HEK293T (cell line): Measurements from ENCODE around the gene TBC1D22A.

Experiments used
- CTCF ChIA-PET: fragments of 350-600 bp; formaldehyde crosslinking; extraction: SDS; loops from one replicate; lab custom pipeline; 2021; ENCODE audit warnings: antibody characterized with exemption, inconsistent platforms; lab: Yijun Ruan, JAX
- POLR2A ChIA-PET: fragments of 350-600 bp; formaldehyde crosslinking; extraction: SDS; loops from one replicate; lab custom pipeline; 2020; ENCODE audit warnings: antibody characterized with exemption, inconsistent platforms; lab: Yijun Ruan, JAX
- DNase-seq: peaks from one replicate; pipeline ENCODE4 v3.0.0; 2012; ENCODE audit warnings: mixed read lengths; ENCODE audit errors: extremely low spot score
- ARNT ChIP-seq: fragments of 450-650 bp; IDR thresholded peaks from 2 replicates; pipeline ENCODE4 v1.6.1; 2017; ENCODE audit warnings: mild to moderate bottlenecking
- BHLHE40 ChIP-seq: fragments of 450-650 bp; IDR thresholded peaks from 2 replicates; pipeline ENCODE4 v1.6.1; 2016; ENCODE audit warnings: mild to moderate bottlenecking, moderate library complexity, borderline replicate concordance
- CTBP1 ChIP-seq: fragments of 450-650 bp; IDR thresholded peaks from 2 replicates; pipeline ENCODE4 v1.6.1; 2016; ENCODE audit warnings: borderline replicate concordance
- ELF4 ChIP-seq: fragments of 450-650 bp; IDR thresholded peaks from 2 replicates; pipeline ENCODE4 v1.6.1; 2017; ENCODE audit warnings: antibody characterized with exemption
- FOXA1 ChIP-seq: fragments of 450-650 bp; IDR thresholded peaks from 2 replicates; pipeline ENCODE4 v1.6.1; 2016; ENCODE audit warnings: mild to moderate bottlenecking
- FOXK2 ChIP-seq: fragments of 450-650 bp; IDR thresholded peaks from 2 replicates; pipeline ENCODE4 v1.6.1; 2016; ENCODE audit warnings: mild to moderate bottlenecking
- FOXM1 ChIP-seq: fragments of 450-650 bp; IDR thresholded peaks from 2 replicates; pipeline ENCODE4 v1.6.1; 2017; ENCODE audit warnings: mild to moderate bottlenecking, borderline replicate concordance
- HDGF ChIP-seq: fragments of 450-650 bp; IDR thresholded peaks from 2 replicates; pipeline ENCODE4 v1.6.1; 2017; ENCODE audit warnings: antibody characterized with exemption, borderline replicate concordance
- L3MBTL2 ChIP-seq: fragments of 450-650 bp; conservative IDR thresholded peaks from 2 replicates; pipeline ENCODE4 v1.6.1; 2016; ENCODE audit warnings: mild to moderate bottlenecking
- LEF1 ChIP-seq: fragments of 450-650 bp; IDR thresholded peaks from 2 replicates; pipeline ENCODE4 v1.6.1; 2017; ENCODE audit warnings: mild to moderate bottlenecking, borderline replicate concordance
- NFRKB ChIP-seq: fragments of 450-650 bp; IDR thresholded peaks from 2 replicates; pipeline ENCODE4 v1.6.1; 2016; ENCODE audit warnings: mild to moderate bottlenecking, moderate library complexity
- SP1 ChIP-seq: fragments of 450-650 bp; IDR thresholded peaks from 2 replicates; pipeline ENCODE4 v1.6.1; 2017
- SUZ12 ChIP-seq: fragments of 450-650 bp; IDR thresholded peaks from 2 replicates; pipeline ENCODE4 v1.6.1; 2016; ENCODE audit warnings: mild to moderate bottlenecking
- TARDBP ChIP-seq: fragments of 450-650 bp; IDR thresholded peaks from 2 replicates; pipeline ENCODE4 v1.6.1; 2016
- ZNF384 ChIP-seq: fragments of 450-650 bp; IDR thresholded peaks from 2 replicates; pipeline ENCODE4 v1.6.1; 2016
- TF ChIP-seq, protein P1 (sequence below): fragments of 450-650 bp; IDR thresholded peaks from 2 replicates; pipeline ENCODE4 v1.6.1; 2016

The TBC1D22A gene

DNA sequence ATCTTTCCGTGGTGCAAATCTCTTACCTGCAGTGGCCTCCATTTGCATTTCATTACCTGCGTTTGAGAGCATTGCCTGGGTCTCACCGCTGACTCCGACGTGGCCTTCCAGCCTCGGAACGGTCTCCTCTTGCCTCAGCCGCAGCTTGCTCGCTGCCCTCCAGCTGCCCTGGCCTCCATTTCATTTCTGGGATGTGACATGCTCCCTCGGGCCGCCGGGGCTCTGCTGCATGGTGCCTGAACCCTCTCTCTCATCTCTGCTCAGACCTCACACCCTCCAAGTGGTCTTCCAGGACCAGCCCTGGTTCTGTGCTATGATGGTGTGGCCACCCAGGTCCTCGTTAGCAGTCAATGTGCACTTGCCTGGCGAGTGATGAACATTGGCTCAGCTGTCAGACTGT is 229.2 kb downstream of the TBC1D22A start:
- TF ChIP-seq LEF1 = no peak
- no peak for TF ChIP-seq BHLHE40
- no peak for TF ChIP-seq TARDBP
- TF ChIP-seq CTBP1 = no peak
- no peak for TF ChIP-seq FOXM1
- no peak for TF ChIP-seq FOXA1
- POLR2A ChIA-PET = no interaction called here
- CTCF ChIA-PET = interaction anchor here (0.6 kb wide), 1 partner anchor 24 kb away, joined by 3 read pairs; no protein-coding TSS in a partner anchor
- DNase-seq = no peak

DNA sequence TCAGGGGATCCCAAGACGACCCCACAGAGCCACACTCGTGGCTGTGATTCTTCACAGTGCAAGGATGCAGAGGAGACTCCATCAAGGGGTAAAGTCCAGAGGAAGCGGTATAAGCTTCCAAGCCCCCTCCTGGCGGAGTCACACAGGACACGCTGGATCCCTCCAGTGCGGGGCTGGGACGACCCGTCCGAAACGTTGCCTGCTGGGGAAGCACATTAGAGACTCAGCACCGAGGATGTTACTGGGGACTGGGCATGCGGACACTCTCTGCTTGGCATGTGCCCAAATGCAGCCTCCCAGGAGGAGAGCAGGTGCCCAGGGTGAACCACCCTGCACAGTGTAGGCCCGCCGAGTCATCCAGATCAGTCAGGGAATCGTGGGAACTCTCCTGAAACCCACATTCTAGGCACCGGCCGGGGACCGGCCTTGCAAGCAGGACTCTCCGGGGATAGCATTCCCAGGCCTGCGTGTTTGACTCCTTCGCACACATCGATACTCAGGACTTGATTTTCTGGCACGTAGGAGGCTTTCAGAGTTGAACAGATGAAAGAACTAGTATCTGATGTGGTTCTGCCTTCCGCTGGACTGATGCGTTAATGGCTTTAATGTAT is 229.8 kb downstream of the TBC1D22A start:
- ChIA-PET CTCF (interaction anchor here (0.6 kb wide), 1 partner anchor 24 kb away, joined by 3 read pairs; no protein-coding TSS in a partner anchor), POLR2A (no interaction called here)
- TF ChIP-seq L3MBTL2 (no peak), HDGF (no peak), LEF1 (no peak), NFRKB (no peak), TARDBP (no peak)

DNA sequence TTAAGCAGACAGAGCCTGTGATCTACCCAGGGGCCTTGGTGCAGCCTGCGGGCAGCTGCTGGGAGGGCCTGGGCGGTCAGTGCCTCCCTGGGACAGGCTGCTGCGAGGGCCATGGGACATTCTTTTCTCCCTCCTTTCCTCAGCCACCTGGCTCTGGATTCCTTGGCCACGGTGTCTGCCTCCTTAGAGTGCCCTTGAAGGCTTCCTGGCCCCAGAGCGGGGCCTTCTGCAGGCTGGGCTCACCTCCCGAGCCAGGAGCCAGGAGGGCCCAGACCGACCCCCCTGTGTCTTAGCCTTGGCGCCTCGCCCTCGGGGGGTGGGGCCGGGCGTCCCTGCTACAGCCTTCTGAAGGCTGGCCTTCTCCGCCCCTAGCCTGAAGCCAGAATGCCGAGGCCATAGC is 231.2 kb downstream of the TBC1D22A start:
- CTCF ChIA-PET = no interaction called here
- POLR2A ChIA-PET = no interaction called here
- no peak for DNase-seq
- TF ChIP-seq BHLHE40 = no peak
- TF ChIP-seq ARNT = no peak
- TF ChIP-seq LEF1 = no peak
- no peak for TF ChIP-seq FOXM1
- no peak for TF ChIP-seq NFRKB
- TF ChIP-seq HDGF = no peak
- no peak for TF ChIP-seq SP1
- no peak for TF ChIP-seq ZNF384
- TF ChIP-seq ELF4 = no peak
- no peak for TF ChIP-seq FOXK2
- TF ChIP-seq, protein P1, sequence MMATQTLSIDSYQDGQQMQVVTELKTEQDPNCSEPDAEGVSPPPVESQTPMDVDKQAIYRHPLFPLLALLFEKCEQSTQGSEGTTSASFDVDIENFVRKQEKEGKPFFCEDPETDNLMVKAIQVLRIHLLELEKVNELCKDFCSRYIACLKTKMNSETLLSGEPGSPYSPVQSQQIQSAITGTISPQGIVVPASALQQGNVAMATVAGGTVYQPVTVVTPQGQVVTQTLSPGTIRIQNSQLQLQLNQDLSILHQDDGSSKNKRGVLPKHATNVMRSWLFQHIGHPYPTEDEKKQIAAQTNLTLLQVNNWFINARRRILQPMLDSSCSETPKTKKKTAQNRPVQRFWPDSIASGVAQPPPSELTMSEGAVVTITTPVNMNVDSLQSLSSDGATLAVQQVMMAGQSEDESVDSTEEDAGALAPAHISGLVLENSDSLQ = no peak
- TF ChIP-seq FOXA1 = no peak
- TF ChIP-seq TARDBP = no peak
- no peak for TF ChIP-seq SUZ12
- TF ChIP-seq CTBP1 = no peak

More for the DNA sequence above, 229.8 kb downstream of the TBC1D22A start:
- DNase-seq = no peak

DNA sequence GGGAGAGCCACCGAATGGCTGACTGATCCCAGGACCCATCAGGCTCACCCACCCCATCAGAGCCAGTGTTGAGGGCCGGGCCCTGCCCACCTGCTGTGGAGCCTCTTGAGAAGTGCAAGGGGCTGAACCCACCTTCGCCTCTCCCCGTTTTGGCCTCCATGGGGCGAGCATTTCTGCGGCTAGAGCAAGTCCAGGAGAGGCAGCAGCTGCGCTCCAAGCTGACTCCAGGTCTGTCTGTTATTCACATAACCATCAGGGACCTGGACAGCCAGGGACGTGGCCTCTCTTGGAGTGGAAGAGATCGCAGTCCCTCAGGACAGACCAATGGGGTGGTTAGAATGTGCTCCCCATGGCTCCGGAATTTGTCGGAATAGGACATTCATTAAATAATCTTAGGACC is 231.8 kb downstream of the TBC1D22A start:
- POLR2A ChIA-PET = no interaction called here
- TF ChIP-seq FOXK2 (no peak), CTBP1 (no peak), BHLHE40 (no peak), L3MBTL2 (no peak), ZNF384 (no peak)
- DNase-seq = no peak
- CTCF ChIA-PET = no interaction called here

DNA sequence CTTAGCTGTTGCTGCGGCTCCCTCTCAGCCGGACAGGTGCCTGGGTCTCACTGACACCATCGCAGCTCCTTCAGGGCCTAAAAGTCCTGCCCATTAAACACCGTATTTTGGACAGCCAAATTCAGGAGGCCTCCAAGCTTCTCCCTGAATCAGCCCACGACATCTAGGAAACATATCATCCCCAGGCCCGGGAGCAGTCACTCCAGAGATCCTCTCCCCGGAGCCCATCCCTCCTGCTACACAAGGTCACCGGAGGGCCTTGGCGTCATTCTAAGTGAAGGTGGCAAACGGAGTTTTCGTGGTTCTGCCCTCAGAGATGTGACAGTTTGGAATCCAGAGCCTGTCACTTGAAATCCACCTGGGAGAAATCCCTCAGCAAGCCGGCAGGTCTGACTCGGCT is 232.5 kb downstream of the TBC1D22A start:
- ChIA-PET CTCF (no interaction called here), POLR2A (no interaction called here)
- no peak for DNase-seq
- no peak for TF ChIP-seq SP1
- TF ChIP-seq ELF4 = no peak
- no peak for TF ChIP-seq L3MBTL2
- no peak for TF ChIP-seq FOXA1
- TF ChIP-seq, protein P1 = no peak
- no peak for TF ChIP-seq HDGF
- no peak for TF ChIP-seq ARNT
- no peak for TF ChIP-seq SUZ12
- TF ChIP-seq LEF1 = no peak
- TF ChIP-seq FOXM1 = no peak
- TF ChIP-seq CTBP1 = no peak
- no peak for TF ChIP-seq ZNF384
- no peak for TF ChIP-seq BHLHE40
- TF ChIP-seq NFRKB = no peak
- TF ChIP-seq TARDBP = no peak
- no peak for TF ChIP-seq FOXK2

DNA sequence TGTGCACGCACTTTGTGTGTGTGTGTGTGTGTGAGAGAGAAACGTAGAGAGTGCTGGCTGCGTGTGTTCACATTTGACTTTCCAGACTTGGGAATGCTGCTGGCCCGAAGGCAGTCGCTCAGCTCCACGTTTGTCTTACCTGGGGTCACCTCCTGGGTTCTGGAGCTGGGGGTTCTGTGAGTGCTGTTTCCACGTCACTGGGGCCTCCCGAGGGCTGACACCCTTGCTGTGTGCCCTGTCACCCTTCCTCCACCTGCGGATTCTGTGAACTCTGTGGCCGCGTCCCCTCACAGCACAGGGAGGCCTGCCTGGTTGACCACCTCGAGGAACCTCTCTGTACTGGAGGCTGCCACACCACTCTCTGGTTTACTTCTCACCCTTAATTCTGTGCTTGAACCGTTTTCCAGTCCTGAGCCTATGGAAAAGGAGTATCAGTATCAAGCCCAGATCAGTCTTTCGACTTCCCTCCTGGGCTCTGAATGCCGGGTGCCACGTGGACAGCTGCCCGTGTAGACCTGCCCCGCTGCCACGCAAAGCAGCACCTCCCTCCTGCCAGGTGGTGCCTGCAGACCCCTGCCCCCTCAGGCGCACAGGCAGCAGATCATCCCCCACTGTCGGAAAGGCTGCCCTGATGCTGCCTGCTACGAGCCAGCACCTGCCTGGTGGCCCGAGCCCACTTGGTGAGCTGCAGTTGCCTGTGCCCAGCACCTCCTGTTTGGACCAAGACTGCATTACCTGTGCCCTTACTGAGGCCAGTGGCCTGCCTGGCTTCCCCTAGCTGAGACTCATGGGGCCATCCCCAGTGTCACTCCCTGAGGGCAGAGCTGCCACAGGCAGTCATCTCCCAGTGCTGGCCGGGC is 233.3 kb downstream of the TBC1D22A start:
- ChIA-PET POLR2A (no interaction called here), CTCF (interaction anchor here (0.8 kb wide), 1 partner anchor 163 kb away, joined by 4 read pairs; no protein-coding TSS in a partner anchor)
- DNase-seq = no peak
- TF ChIP-seq BHLHE40 (no peak), L3MBTL2 (no peak), NFRKB (no peak)
- TF ChIP-seq, protein P1 = no peak
